ENCODE measurements around the gene PRPS2.

DNA sequence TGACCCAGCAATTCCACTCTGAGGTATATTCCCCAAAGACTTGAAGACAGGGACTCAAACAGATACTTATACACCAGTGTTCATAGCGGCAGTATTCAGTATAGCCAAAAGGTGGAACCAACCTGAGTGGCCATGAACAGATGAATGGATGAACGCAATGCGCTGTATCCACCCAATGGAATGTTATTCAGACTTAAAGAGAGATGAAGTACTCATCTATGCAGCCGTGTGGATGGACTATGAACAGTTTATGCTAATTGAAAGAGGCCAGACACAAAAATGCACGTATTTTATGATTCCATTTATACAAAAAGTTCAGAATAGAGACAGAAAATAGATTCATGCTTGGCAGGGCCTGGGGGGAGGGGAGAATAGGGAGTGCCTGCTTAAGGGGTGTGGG lies 26.3 kb downstream of the PRPS2 start:
- TF ChIP-seq EGR1 (IDR thresholded peaks at IDR 0.05; ENCODE audit: low read depth): no peak
- no peak for TF ChIP-seq TCF7L2 (IDR thresholded peaks at IDR 0.05; ENCODE audit: borderline replicate concordance, extremely low read depth, insufficient read depth, insufficient read length)
- TF ChIP-seq, protein P1, sequence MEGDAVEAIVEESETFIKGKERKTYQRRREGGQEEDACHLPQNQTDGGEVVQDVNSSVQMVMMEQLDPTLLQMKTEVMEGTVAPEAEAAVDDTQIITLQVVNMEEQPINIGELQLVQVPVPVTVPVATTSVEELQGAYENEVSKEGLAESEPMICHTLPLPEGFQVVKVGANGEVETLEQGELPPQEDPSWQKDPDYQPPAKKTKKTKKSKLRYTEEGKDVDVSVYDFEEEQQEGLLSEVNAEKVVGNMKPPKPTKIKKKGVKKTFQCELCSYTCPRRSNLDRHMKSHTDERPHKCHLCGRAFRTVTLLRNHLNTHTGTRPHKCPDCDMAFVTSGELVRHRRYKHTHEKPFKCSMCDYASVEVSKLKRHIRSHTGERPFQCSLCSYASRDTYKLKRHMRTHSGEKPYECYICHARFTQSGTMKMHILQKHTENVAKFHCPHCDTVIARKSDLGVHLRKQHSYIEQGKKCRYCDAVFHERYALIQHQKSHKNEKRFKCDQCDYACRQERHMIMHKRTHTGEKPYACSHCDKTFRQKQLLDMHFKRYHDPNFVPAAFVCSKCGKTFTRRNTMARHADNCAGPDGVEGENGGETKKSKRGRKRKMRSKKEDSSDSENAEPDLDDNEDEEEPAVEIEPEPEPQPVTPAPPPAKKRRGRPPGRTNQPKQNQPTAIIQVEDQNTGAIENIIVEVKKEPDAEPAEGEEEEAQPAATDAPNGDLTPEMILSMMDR (IDR thresholded peaks at IDR 0.05 in 2 of 3, conservative IDR thresholded peaks at IDR 0.05 in 1 of 3; ENCODE audit: borderline replicate concordance in 1 of 3, insufficient read depth in 1 of 3, low read depth in 2 of 3, low read length in 2 of 3): no peak
- TF ChIP-seq SRF (IDR thresholded peaks at IDR 0.05; ENCODE audit: low read depth): no peak
- TF ChIP-seq, protein P2, sequence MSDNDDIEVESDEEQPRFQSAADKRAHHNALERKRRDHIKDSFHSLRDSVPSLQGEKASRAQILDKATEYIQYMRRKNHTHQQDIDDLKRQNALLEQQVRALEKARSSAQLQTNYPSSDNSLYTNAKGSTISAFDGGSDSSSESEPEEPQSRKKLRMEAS (IDR thresholded peaks at IDR 0.05): no peak
- TF ChIP-seq EZH2 (IDR thresholded peaks at IDR 0.05): no peak
- TF ChIP-seq, protein P3, sequence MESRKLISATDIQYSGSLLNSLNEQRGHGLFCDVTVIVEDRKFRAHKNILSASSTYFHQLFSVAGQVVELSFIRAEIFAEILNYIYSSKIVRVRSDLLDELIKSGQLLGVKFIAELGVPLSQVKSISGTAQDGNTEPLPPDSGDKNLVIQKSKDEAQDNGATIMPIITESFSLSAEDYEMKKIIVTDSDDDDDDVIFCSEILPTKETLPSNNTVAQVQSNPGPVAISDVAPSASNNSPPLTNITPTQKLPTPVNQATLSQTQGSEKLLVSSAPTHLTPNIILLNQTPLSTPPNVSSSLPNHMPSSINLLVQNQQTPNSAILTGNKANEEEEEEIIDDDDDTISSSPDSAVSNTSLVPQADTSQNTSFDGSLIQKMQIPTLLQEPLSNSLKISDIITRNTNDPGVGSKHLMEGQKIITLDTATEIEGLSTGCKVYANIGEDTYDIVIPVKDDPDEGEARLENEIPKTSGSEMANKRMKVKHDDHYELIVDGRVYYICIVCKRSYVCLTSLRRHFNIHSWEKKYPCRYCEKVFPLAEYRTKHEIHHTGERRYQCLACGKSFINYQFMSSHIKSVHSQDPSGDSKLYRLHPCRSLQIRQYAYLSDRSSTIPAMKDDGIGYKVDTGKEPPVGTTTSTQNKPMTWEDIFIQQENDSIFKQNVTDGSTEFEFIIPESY (IDR thresholded peaks at IDR 0.05; ENCODE audit: extremely low read depth, insufficient replicate concordance, low read length): no peak
- TF ChIP-seq CEBPB (IDR thresholded peaks at IDR 0.05; ENCODE audit: low read depth): no peak
- no peak for TF ChIP-seq POLR2AphosphoS5 (IDR thresholded peaks at IDR 0.05; ENCODE audit: low read depth, low read length)
- TF ChIP-seq, protein P4, sequence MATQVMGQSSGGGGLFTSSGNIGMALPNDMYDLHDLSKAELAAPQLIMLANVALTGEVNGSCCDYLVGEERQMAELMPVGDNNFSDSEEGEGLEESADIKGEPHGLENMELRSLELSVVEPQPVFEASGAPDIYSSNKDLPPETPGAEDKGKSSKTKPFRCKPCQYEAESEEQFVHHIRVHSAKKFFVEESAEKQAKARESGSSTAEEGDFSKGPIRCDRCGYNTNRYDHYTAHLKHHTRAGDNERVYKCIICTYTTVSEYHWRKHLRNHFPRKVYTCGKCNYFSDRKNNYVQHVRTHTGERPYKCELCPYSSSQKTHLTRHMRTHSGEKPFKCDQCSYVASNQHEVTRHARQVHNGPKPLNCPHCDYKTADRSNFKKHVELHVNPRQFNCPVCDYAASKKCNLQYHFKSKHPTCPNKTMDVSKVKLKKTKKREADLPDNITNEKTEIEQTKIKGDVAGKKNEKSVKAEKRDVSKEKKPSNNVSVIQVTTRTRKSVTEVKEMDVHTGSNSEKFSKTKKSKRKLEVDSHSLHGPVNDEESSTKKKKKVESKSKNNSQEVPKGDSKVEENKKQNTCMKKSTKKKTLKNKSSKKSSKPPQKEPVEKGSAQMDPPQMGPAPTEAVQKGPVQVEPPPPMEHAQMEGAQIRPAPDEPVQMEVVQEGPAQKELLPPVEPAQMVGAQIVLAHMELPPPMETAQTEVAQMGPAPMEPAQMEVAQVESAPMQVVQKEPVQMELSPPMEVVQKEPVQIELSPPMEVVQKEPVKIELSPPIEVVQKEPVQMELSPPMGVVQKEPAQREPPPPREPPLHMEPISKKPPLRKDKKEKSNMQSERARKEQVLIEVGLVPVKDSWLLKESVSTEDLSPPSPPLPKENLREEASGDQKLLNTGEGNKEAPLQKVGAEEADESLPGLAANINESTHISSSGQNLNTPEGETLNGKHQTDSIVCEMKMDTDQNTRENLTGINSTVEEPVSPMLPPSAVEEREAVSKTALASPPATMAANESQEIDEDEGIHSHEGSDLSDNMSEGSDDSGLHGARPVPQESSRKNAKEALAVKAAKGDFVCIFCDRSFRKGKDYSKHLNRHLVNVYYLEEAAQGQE (IDR thresholded peaks at IDR 0.05; ENCODE audit: low read depth): no peak
- TF ChIP-seq ZNF274 (IDR thresholded peaks at IDR 0.05; ENCODE audit: low read depth, low read length): no peak
- TF ChIP-seq POLR2A (IDR thresholded peaks at IDR 0.05; ENCODE audit: borderline replicate concordance, extremely low read depth, insufficient read depth, insufficient read length): no peak
